Loucy (cell line): Measurements from ENCODE around the gene FAM236C.
"Not testable (repeated sequence)": the region's sequence is repeated elsewhere in the genome, so short reads cannot be mapped to it uniquely, and the experiment has no call there.

Experiments
- CTCF ChIP-seq: fragments of 200-600 bp; sonication (generic); conservative IDR thresholded peaks from 2 replicates; pipeline ENCODE4 v1.5.1; 2014; ENCODE audit warnings: mild to moderate bottlenecking, antibody characterized with exemption, low read length
- EZH2phosphoT487 ChIP-seq: fragments of 200-600 bp; IDR thresholded peaks from 2 replicates; pipeline ENCODE4 v1.6.1; 2018; ENCODE audit warnings: antibody characterized with exemption, mild to moderate bottlenecking, moderate library complexity, borderline replicate concordance

DNA sequence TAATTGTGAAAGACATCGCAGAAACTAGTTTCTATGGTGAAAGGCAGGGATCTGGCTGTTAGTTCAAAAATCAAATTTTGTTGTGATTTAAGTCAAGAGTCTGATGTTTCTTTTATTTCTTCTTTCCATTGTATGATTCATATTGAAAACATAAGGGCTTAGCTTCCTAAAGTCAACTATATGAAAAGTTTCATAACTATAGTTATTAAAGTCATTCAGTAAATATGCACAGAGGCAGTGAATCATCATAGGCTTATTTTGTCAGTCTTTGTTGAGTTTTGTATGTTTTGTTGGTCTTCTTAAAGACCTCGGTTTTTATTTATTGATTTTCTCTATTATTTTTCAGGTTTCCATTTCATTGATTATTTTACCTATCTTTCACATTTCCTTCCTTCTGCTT lies 29.5 kb upstream of the FAM236C start:
- TF ChIP-seq CTCF, EZH2phosphoT487: not testable (repeated sequence)
